GM18498 (cell line): ENCODE results near the gene KCNH2.
"Not testable (repeated sequence)": the region's sequence is repeated elsewhere in the genome, so short reads cannot be mapped to it uniquely, and the experiment has no call there.

Source experiments
- ATAC-seq: cut with Tn5 transposase; IDR thresholded peaks from one replicate; pipeline ENCODE4 v1.9.1; 2021; ENCODE audit warnings: mild to moderate bottlenecking, moderate library complexity; ENCODE audit not compliant: unreplicated experiment

The KCNH2 gene

GRCh38 chr7:151012911-151013347, 34.8 kb upstream of the KCNH2 start:
- ATAC-seq = no peak

- no peak for ATAC-seq
Measured at GRCh38 chr7:151012031-151012692, 34.0 kb upstream of the KCNH2 start.

GRCh38 chr7:151011616-151012015, 33.5 kb upstream of the KCNH2 start:
- ATAC-seq = not testable (repeated sequence)

GRCh38 chr7:151011097-151011409, 32.9 kb upstream of the KCNH2 start:
- no peak for ATAC-seq

GRCh38 chr7:151010307-151011096, 32.4 kb upstream of the KCNH2 start:
- no peak for ATAC-seq

GRCh38 chr7:151010037-151010306, 31.9 kb upstream of the KCNH2 start:
- ATAC-seq = no peak

- no peak for ATAC-seq
Measured at GRCh38 chr7:151009327-151010036, 31.4 kb upstream of the KCNH2 start.

GRCh38 chr7:151008511-151009323, 30.6 kb upstream of the KCNH2 start:
- no peak for ATAC-seq

- ATAC-seq = no peak
Measured at GRCh38 chr7:151008143-151008510, 30.0 kb upstream of the KCNH2 start.

GRCh38 chr7:151007469-151007898, 29.4 kb upstream of the KCNH2 start:
- no peak for ATAC-seq

- no peak for ATAC-seq
Measured at GRCh38 chr7:151006590-151007300, 28.6 kb upstream of the KCNH2 start.

- ATAC-seq = no peak
Measured at GRCh38 chr7:151005566-151005965, 27.4 kb upstream of the KCNH2 start.

- ATAC-seq = no peak
Measured at GRCh38 chr7:151003572-151003971, 25.5 kb upstream of the KCNH2 start.

GRCh38 chr7:151001546-151001945, 23.4 kb upstream of the KCNH2 start:
- ATAC-seq = no peak

- ATAC-seq = no peak
Measured at GRCh38 chr7:151000897-151001495, 22.9 kb upstream of the KCNH2 start.

- ATAC-seq = no peak
Measured at GRCh38 chr7:150999497-151000230, 21.5 kb upstream of the KCNH2 start.

- ATAC-seq = no peak
Measured at GRCh38 chr7:150999001-150999400, 20.9 kb upstream of the KCNH2 start.

- no peak for ATAC-seq
Measured at GRCh38 chr7:150998341-150998740, 20.2 kb upstream of the KCNH2 start.

GRCh38 chr7:150997817-150998216, 19.7 kb upstream of the KCNH2 start:
- no peak for ATAC-seq

GRCh38 chr7:150997075-150997511, 19.0 kb upstream of the KCNH2 start:
- ATAC-seq = no peak
